Inferior parietal cortex (tissue), 1 donor: ENCODE data around the gene SRGAP1.
"Not testable (repeated sequence)": the region's sequence is repeated elsewhere in the genome, so short reads cannot be mapped to it uniquely, and the experiment has no call there.

Experiments
- DNase-seq: peaks from one replicate; pipeline ENCODE4 v3.0.0-alpha.2; 2016; ENCODE audit errors: extremely low spot score

The SRGAP1 gene

DNA sequence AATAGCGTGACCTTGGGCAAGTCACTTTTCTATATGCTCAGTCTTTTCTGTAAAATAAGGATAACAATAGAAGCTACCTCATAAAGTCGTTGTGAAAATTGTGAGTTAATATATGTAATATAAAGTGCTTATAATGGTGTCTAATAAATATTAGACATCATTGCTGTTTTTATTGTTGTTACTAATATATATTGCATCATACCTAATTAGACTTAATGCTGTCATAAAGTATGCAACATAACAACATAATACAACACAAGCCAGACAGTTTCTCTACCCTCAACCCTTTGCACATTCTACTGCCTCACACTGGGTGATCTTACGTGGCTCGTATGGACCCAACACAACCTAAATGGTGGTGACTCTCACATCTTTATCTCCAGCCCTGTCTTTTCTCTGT lies 240.7 kb downstream of the SRGAP1 start:
- DNase-seq, result no peak

DNA sequence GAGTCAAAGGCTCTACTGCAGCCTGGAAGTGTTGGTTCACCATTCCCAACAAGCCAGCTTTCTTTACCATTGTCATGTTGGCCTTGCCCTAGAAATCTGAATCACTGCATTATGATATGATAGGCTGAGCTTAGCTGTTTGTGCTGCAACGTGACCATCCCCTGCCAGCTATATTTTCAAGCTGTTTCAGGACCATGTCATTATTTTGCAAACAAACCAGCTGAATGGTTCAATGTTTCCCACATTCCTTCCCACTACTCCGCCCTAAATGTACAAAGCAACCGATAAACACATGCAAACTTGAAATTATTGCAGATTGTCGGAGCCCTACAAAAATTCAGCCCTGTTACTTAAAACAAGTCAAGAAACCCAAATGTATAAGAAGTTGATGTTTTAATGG lies 241.5 kb downstream of the SRGAP1 start:
- no peak for DNase-seq

DNA sequence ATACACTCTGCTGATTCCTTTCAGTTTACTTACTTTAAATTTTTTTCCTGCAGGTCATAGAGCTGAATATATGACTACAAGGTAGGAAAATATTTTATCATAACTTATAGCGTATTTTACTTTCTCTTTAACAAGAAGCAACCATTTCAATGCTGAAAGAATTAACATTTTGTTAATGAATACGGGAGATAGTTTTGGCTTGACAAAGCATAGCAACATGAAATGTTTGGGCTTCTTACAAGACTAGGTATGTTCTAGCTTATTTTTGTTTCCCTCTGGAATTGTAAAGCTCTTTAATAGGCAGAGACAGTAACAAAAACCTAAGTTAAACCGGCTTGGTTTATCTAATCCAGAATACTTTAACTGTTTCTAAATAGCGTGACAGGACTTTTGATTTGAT lies 242.4 kb downstream of the SRGAP1 start:
- no peak for DNase-seq

DNA sequence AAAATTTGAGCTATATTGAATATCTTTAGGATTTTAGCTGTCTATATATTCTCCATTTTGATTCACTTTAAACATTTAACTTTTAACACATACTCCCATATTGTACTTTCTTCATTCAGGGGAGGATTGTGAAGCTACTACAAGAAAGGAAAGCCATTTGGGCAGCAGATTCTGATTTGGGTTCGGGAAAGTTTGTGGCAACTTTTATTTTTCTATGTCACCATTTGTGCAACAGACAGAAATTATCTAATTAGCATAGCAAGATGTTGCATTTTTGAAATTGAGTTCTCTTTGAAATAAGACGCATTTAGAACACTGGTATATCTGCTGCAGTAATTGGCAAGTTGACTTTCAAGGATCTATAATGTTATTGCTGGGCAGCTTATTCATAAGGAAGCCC lies 243.3 kb downstream of the SRGAP1 start:
- DNase-seq, result no peak

DNA sequence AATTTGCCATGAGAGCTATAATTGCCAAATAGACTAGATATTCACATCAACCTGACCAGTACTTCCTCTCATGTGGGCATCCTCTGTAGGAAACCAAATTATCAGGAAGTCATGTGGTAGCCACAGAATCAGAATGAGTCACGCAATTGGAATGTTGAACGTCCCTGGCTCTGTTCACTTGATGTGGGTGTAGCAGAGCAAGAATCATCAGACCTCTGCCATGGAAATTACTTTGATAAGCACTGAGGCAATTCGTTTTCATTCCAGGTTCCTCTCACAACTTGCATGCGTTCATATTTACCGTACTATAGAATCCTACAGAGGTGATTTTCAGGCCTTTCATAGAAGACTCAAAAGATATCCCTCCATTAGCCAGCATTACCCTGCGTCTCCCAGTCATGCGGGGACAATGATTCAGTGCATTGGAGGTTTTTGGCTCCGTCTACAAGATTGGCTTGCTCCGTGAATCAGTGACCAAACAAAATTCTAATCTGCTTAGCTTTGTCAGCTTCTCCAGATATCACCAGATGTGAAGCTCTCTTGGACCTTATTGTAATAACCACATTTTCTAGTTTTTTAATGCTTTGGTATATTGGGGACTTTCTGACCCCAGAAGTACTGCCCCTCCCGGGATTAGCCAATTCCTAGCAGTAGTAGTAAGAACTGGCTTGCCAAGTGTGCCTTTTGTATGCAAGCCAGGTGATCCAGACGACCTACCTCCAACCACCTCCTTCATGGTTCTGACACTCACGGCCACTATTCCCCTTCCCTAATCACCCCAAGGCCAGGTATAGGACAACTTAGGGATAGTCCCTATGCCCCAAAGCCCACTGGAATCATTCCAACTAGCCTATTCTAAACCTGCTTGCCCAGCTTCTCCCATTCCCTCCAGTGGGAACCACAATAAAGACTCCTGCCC lies 244.2 kb downstream of the SRGAP1 start:
- DNase-seq, result peak; percentile 40

DNA sequence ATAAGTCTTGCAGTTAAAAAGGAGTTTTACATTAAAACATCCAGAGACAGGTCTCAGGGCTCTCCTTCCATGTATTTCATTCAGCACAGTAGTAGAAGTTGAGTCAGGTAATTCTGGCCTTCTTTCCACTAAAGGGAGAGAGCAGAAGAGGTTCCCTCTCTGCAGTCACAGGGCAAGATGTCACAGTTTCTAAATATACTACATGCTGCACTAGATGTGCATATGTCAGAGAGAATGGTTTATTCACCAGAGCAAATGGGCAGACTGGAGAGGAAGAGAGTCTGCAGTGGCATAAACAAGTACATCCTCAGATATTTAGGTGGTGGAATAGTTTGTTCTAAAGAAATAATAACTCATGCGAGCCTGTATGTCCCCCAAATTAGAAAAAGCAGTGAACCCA lies 245.5 kb downstream of the SRGAP1 start:
- no peak for DNase-seq

DNA sequence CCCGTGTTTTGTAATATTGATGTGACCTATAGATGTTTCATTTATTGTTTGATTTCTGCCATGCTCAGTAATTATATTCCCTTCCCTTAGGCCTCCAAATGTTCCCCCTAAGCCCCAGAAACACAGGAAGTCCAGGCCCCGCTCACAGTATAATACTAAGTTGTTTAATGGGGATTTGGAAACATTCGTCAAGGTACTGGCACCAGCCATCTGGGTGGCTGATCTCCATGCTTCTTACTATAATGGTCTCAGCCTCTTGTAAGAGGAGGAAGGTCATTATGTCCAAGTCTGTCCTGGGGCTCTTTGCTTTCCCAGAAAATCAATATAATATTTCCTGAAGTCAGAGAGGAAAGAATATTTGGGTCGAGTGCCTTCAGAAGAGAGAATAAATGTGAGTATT lies 246.7 kb downstream of the SRGAP1 start:
- no peak for DNase-seq

DNA sequence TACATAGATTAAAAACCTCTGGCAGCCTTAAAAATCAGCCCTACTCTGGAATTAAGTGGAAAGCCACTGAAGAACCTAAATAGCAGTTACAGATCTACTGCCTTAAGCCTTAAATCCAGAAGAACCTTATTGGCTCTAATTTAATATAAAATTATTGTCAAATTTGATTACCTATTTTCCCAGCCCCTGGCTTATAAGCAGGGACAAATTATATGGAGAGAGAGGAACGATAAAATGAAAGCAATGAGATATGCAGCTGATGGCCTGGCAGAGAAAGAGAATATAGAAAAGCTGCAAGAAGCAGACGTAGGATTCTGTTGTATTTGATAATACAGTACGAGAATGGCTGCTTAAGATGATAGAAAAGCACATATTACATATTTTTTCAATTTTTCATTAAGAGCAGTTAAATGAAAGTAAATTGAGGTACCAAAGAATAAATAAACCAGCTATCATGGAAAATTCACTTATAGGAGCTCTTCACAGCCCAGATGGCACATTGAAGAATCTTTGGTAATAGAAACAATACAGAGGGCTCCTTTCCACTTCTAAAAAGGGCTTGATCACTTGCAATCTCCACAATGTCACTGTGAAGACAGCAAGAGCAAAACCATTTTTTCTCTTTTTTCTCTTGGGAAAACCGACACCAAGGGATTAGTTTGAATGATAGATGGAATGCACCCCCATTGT lies 248.2 kb downstream of the SRGAP1 start:
- DNase-seq, result no peak

DNA sequence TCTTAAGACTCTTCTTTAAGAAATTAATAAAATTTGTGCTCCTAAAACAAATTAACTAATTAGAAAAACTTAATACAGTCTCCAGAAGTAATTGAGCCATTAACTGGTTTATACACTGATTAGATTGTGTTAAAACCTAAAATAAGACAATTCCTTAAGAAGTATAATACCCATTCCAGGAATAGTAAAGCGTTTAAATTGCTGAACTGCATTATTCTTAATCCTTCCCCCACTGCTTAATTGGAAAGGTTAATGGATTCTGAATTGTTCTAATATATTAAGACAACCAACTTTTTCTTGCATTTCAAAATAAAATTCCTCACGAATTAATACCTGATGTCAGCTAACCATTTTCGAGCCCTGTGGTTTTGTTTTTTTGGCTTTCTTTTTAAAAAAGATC lies 249.2 kb downstream of the SRGAP1 start:
- no peak for DNase-seq

DNA sequence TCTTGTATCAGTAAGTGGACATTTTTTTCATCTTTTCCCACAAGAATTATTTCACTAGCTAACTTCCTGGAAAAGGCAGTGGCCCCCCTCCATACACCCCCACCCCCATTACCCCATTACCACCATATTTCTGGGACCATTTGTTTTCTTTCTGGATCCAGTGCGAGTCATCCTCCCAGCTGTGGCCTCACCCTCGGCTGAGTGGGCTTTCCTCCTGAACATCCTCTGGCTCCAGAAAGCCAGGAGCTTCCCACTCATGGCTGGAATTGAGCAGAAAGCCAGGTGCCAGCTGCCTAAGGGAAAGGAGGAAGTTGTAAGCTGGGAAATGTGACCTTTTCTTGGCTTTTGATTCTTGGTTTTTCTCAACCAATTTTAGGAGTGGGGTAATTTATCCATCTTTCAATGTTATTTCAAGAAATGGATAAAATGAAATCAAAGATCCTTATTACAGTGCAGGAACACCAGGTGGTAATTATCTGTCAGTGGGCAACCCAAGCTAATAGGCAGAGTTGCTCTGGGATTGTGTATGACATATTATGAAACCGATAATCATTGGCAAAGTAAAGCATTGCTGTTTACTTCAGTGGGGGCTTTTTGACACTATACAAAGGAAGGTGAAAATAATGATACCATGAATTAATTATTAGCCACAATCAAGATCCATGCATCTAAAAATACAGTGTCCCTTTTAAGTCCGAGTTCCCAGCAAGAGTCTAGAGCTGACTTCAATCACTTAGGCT lies 253.0 kb downstream of the SRGAP1 start:
- no peak for DNase-seq

DNA sequence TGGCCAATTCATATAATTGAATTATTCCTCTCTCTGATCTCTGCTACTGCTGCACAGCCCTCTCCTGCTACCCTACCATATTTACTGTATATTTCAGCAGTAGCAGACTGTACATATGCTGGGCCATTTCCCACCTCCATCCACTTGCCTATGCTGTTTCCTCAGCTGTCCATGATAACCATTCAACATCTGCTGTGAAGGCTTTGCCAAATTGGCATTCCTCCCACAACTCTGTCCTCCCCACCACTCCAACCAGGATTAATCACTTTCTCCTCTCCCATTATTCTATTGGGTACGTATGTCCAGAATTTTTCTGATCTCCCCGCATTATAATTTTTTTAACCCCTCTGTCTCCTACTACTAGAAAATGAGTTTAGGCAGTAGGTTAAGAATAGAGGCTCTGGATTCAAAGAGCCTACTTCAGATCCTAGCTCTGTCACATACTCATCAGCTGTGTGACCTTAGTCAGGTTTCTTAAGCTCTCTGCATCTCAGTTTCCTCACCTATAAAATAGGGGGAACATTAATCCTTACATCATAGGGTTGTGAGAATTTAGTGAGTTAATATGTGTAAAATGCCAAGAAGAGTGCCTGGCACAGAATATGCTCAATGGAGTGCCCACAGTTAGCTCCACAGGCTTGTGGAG lies 254.3 kb downstream of the SRGAP1 start:
- no peak for DNase-seq

DNA sequence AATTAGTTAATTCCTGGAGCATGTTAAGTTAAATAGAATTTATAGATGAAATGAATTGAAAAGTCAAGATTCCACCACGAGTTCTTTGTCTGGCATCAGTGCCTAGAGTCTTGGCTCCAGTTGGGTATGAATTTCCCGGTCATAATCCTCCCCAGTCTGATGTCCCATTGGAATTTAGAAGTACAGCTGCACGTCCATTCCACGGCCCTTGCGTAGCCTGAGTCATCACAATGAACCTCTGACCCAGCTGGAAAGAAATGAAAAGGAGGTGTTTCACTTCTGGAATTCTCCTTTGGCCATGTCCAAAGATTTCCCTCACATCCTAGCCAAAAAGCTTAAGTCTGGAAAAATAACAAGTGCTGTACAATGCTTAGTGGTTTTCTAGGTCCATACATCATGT lies 254.9 kb downstream of the SRGAP1 start:
- DNase-seq, result no peak

DNA sequence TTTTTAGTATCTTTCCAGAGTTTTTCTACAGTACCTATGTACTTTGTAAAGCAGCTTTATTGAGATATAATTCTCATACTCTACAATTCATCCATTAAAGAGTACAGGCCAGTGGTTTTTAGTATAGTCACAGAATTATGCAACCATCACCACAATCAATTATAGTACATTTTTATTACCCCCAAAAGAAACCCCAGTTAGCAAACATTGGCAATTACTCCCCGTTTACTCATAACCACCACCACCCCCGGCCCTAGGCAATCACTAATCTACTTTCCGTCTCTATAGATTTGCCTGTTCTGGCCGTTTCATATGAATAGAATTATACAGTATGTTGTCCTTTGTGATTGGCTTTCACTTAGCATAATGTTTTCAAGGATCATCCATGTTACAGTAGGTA lies 257.8 kb downstream of the SRGAP1 start:
- no peak for DNase-seq

DNA sequence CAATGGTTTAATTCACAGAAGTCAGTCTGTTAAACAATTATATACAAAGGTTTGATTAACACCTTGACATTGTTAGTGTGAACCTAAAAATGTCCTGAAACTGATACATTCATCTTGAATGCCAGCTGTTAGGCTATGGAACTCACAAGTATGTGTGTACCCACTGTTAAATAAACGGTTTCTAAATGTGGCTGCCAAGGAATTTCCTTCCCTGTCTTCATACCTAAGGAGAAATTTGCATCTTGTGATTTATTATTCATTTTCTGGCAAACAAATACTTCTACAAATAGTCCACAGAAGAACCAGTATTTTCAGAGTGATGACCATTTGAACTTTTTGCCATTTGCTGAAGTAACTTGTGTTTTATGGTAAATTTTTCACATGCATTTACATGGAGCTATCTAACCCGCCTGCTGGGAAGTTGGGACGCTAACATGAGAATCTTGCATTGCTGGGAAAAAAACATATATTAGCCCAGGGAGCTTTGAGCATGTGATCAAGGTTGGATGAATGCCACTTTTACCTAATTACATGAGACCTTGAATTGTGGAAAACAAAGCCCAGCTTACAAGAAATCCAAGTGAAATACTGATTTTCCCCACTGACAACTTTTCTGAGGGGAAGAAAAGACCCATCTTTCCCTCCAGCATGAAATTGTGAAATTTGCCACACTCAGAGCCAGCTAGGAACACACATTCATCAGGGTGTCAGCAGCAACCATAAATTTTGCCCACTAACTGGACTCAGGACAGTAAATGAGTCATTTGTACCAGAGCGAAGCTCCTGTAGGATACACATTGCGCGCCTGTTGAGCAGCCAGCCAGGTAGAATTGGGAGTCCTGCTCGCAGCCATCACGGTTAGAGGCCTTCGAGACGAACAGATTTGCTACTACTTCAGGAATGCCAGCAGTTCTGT lies 259.6 kb downstream of the SRGAP1 start:
- DNase-seq, result no peak

DNA sequence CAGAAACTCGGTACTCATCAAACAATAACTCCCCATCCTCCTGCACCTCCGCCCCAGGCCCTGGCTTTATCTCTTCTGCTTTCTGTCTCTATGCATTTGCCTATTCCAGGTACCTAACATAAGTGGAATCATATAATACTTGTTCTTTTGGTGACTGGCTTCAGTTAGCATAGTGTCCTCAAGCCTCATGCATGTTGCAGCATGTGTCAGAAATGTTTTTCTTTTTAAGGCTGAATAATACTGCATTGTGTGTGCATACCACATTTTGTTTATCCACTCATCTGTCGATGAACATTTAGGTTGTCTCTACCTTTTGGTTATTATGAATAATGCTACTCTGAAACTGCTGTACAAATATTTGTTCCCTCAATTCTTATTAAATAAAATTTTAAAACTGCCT lies 260.5 kb downstream of the SRGAP1 start:
- DNase-seq, result no peak

DNA sequence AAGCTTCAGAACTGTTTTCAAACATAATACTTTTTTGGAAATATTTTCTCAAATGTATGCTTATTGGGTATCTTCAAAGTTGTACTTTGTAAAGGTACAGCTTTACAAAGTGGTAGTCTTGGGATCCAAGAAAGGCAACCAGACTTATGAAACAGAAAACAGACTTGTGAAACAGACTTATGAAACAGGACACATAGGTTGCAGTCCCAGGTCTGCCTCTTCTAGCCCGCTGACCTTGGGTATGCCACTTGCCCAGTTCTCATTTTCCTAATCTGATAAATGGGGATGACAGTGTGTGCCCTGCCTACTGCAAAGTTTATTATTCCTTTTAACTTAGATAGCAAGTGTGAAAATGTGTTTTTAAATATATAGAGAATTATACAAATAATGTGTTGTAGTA lies 263.3 kb downstream of the SRGAP1 start:
- no peak for DNase-seq

DNA sequence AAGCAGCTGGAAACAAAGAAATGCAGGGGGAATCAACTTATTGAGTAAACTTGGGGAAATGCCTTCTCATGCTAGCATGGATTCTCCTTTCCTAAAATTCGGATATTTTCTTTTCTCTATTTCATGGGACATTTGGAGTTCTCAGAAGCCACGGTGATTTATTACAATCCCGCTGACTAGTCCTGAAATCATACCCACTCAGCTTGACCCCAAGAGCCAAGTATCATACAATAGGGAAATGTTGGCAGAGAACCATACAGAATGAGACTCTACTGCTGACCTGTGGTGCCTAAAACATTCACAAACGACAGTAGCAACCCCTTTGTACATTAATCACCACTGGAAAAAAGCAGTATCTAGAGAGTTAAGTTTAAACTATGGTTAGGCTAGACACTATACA lies 265.2 kb downstream of the SRGAP1 start:
- no peak for DNase-seq

DNA sequence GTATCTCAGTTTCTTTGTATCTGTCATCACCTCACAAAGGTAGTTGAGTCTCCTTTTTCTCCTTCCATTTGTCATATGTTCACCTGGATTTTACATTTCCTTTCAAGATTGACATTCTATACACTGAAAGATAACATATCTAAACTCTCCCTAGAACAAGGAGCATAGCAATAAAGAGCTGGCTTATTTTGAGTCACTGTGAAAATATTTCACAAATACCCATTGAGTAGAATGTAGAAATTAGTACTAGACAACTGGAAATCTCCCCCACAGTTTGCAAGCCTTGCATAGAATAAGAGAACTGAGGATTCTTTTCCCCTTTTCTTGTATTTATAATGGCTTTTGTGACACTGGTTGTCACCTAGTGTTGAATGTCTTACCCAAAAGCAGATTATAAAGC lies 266.4 kb downstream of the SRGAP1 start:
- DNase-seq, result no peak

DNA sequence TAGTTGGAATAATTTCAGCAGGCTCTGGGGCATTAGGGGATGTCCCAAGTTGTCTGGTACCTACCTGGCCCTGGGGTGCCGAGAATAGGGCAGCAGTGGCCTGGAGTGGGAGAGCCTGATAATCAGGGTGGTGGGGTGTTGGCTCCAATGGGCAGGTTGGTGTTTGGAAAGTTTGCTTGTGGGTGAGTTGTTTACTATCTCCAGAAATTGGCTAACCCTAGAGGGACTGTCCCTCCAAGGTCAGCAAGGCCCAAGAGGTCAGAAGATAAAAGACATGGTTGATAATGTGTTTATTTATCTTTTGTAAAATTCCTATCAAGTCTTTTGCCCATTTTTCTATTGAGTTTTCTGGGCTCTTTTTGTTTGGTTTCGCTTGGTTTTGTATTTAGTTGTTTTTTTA lies 272.5 kb downstream of the SRGAP1 start:
- no peak for DNase-seq

DNA sequence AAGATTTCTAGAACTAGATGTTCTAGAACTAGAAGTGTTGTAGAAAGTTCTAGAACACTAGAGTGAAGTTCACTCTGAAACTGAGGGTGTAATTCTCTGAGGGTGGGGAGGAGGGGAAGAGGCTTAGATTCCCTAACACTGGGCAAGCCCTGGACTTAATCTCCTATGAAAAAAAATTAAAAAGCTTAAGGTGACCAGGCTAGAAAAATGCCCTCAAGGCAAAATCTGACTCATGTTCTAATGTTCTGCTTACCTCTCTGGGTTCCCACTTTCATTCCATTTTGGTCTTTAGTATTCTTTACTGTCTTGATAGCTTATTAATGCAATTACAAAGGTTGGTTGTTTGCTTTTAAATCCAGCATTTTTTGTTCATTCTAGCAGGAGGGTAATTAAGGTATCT lies 276.1 kb downstream of the SRGAP1 start:
- no peak for DNase-seq

DNA sequence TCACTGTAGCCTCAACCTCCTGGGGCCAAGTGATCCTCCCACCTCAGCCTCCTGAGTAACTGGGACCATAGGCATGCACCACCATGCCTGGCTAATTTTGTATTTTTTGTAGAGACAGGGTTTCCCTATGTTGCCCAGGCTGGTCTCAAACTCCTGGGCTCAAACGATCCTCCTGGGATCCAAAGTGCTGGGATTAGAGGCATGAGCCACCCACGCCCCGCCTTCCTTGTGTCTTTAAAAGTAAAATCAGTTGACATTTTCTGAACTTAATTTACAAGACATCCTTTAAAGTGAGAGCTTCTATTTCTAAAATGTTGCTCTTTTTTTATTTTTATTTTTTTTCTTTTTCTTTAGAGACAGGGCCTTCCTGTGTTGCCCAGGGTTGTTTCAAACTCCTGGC lies 276.6 kb downstream of the SRGAP1 start:
- not testable (repeated sequence) for DNase-seq
